ENCODE data around the gene IGSF9.
A peak's percentile ranks its signal among the peaks of the same experiment; 100 is the strongest.

The IGSF9 gene

GRCh38 chr1:159931795-159932173 lies 13.6 kb downstream of the IGSF9 start:
- DNase-seq: no peak

DNA sequence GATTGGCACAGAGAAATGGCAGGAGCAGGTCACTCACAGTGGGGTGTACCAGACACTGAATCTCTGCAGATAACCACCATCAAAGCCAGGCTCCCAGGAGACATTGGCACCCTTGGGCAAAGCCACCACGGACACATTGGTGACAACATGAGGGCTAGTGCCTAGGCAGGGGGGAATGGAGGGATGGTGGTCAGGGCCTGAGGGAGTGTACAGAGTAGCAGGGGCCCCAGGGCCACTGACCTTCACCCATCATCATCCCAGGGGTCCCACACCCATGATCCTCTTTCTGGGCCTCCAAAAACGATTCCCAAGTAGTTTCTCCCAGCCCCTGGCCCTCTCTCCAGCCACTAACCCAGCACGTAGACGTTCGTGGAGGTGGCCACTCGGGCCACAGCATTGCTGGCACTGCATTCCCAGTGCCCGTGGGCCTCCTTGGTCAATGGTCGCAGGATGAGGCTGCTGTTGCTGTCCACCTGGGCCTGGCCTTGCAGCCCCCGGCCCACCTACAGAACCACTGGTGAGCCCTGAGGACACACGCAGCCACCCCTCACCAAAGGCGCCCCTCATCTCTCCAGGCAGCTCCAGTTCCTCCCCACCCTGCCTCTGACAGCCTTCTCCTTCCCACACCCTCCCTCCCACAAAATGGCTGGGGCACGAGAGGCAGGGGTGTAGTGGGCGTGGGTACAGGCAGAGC lies 14.2 kb downstream of the IGSF9 start:
- DNase-seq: no peak

DNA sequence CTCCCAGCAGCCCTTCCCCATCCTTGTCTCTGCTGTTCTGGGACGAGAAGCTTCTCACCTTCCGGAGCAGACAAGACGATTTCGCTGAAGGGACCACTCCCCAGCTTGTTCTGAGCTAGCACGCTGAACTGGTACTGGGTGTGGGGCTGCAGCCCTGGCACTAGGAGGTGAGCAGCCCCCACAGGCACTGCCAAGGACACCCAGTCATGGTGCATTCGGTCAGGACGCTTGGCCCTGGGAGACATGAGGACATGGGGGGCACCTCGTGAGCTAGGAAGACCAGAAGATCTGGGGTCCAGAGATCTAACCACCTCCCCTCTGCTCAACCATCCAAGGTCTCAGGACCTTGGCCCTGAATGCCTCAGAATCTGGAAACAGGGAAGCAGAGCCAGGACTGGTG lies 14.8 kb downstream of the IGSF9 start:
- no peak for DNase-seq

GRCh38 chr1:159930216-159930615 lies 15.2 kb downstream of the IGSF9 start:
- DNase-seq: no peak

DNA sequence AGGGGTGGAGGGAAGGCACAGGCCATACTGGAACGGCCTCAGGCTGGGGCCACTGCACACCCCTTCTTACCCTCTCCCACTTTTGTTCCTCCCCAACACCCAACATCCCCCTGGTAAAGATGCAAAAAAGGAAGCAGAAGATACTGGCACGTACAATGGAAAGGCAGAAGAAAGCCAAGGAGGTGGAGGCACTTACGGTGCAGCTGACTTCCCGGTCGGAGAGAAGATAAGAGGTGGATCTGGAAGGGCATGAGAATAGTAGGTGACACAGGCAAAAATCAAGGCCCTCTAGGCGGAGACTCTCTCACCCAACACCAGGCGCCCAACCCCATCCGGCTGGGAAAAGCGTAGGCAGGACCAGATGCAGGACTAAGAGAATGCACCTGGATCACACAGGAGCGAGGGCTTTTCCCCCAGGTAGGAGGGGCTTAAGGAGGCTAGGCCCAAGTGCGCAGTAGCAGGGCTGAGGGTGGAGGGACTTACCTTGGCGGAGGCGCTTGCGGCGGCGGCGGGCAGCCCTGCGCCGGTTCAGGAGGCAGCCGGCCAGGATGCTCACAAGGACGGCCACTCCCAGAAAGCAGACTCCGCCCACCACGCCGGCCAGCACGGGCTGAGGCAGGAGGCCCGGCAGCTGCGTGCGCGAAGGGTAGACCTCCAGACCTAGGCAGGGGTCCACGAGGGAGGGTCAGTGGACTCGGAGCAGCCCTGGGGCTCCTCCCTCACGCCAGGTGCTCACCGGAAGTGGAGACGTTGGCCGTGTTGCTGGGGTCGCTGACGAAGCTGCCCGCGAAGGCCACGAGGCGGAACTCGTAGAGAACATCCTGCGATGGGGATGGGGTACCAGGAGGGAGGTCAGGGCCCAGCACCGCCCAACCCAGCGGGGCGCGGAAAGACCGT lies 16.0 kb downstream of the IGSF9 start:
- DNase-seq: no peak

DNA sequence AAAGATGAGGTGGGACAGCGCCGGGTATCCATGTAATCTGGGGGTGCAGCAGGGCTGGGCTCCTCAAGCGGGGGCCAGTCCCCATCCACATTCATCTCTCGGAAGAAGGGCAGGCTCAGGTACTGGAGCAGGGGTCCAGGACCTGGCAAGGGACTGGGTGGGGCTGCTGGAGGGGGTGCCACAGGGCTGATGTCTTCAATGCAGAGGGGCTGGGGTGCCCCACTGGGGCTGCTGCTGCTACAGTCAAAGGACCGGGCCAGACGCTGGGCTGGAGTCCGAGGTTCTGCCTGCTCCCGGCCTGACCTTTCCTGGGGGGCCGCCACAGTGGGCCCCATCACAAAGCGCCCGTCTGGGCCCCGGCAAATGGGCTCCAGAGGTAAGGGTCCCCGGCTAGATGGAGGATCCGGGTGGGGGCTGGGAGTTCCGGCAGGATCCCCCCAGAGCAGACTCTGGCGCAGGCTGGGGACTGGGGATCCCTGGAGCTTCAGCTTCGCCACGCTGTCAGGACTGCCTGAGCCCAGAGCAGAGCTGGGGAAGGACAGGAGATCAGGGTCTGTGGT lies 16.8 kb downstream of the IGSF9 start:
- DNase-seq: no peak

- DNase-seq: no peak
Observed at GRCh38 chr1:159927849-159928431, 17.5 kb downstream of the IGSF9 start.

GRCh38 chr1:159927211-159927848 lies 18.1 kb downstream of the IGSF9 start:
- no peak for DNase-seq

DNA sequence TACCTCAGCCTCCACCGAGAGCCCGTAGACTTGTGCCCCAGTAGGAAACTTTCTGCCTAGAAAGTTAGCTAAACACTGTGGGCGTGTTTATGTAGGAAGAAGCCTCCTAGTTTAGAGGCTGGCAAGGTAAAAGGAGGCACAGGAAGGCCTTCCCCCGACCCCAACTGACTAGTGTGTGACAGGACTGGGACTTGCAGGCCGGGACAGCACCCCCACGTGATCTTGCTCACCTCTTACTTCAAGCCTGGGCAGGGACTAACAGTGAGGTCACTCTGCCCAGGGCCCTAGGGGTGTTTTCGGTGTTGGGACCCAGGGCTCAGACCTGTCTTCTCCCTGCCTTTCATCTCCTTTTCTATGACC lies 19.7 kb downstream of the IGSF9 start:
- no peak for DNase-seq

GRCh38 chr1:159924791-159925718 lies 20.4 kb downstream of the IGSF9 start, which contains the start of gene TAGLN2:
Gene TAGLN2 (minus strand): TSS chr1:159925507. CDS start chr1:159920509, 4,998 bp downstream.
- DNase-seq: peak; percentile 80

DNA sequence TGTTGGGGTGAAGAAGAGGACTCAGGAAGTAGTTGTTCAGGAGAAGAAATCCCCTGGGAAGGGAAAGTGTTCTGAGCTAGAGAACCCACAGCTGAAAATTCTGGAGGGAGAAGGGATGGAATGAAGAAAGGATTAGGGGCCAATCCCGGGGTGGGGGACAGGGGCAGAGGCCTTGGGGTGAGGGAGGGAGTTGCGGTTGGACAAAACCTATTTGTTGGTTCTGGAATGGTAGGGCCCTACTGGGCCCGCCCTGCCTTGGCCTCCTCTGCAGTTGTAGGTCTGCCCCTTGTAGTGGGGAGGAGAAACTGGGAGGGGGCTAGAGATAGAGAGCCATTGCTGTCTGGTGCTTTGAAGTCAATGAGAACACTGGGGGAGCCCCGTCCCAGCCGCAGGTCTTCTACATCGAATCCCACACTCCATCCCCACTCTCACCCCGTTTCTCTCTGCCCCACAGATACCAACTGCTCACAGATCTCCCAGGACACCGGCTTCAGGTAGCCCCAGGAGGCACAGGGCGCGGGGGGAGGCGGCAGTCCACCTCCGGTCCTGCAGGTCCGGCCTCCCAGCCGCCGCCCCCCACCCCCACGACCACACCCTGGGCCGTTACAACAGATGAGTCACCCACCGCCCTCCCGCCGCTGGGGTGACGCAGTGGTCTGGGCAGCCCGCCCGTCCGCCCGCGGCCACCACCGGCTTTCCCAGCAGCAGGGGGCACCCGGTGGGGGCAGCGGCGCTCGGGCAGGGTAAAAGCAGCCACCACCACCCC lies 21.2 kb downstream of the IGSF9 start:
- no peak for DNase-seq

- peak; percentile 66 for DNase-seq
Observed at GRCh38 chr1:159923203-159924024, 22.0 kb downstream of the IGSF9 start.

GRCh38 chr1:159922511-159923202 lies 22.8 kb downstream of the IGSF9 start:
- no peak for DNase-seq

DNA sequence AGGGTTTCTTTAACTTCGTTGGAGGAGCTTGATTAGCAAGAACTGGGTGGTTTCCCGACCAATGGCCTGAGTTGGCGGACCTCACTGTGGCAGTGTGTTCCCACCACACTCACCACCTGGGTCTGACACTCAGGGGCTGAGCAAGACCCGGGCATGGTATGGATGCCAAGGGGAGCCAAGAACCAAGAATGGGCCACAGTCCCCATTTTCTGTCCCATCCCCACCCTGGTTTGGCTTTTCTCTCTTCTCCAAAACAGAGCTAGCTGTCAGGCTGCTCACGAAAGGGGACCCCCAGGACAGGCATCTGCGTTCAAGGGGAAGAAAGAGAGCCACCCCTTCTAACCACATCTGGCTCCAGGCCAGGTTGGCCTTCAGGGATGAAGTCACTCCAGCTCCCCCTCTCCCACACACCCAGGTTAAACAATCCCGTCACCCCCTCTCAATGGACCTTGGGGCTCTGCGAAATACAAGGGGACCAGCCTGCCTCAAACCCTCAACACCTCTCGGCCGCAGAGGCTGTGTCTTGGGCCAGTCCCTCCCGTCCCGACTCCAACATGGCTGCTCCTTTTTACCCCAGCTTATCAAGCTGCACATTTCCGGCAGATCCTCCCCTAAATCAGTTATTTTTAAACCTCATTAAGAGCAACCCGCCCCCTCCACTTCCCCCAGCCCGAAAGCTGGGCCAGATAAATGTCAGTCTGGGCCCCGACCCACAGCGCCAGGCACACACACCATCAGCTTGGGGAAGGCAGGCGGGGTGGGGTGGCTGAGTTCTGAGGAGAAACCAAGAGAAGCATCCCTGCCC lies 23.5 kb downstream of the IGSF9 start:
- DNase-seq: no peak

DNA sequence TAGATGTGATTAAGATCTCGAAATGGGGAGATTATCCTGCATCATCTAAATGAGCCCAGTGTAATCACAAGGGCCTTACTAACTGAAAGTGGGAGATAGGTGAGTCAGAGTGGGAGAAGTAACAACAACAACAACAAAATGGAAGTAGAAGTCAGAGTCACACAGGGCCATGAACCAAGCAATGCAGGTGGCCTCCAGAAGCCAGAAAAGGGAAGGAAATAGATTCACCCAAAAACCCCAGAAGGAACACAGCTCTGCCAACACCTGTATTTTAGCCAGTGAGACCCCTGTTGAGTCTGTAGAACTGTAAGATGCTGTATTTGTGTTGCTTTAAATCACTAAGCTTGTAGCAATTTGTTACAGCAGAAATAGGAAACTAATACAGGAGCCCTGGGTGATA lies 24.2 kb downstream of the IGSF9 start:
- DNase-seq: no peak

DNA sequence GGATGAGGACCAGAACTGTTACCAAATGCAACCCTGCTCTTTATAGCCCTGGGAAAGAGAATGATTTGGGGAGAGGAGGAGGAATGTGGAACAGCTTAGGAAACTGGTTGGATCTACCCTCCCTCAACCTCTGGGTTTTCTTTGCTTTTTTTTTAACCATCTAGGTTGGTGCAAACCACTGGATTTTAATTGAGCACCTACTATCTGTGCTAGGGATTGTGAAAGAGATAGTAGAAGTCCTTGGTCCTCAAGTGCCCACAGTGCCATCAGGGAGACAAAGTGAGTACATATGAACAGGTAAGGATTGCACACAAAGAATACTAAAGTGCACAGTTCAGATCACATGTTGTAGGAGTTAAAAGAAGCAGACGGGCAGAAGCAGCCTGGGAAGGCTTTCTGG lies 24.8 kb downstream of the IGSF9 start:
- no peak for DNase-seq

DNA sequence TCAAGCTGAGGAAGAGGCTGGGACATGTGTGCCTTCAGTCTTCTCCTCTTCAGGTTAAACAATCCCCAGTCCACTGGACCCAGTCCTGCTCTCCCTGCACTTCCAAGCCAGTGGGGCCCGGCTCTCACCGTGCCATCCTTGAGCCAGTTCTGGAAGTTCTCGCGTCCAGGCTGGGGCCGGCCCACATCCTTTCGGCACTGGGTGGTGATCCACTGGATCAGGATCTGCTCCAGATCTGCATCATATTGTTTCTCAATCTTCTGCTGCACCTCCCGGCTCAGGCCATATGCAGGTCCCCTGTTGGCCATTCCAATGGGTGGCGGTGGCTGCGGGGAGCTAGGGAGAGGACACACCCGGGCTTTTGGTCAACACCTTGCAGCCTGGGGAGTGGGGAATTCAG lies 25.2 kb downstream of the IGSF9 start:
- no peak for DNase-seq

- DNase-seq: no peak
Observed at GRCh38 chr1:159919236-159919865, 26.1 kb downstream of the IGSF9 start.

Measured in NCI-H1436 (cell line).